HuH-7.5 (cell line): Measurements from ENCODE around the gene HACD3.
A peak's percentile ranks its signal among the peaks of the same experiment; 100 is the strongest.
"Not testable (repeated sequence)": the region's sequence is repeated elsewhere in the genome, so short reads cannot be mapped to it uniquely, and the experiment has no call there.

Source experiments
- DNase-seq: peaks from one replicate; pipeline ENCODE4 v3.0.0; 2011; ENCODE audit warnings: low spot score

HACD3 gene

DNA sequence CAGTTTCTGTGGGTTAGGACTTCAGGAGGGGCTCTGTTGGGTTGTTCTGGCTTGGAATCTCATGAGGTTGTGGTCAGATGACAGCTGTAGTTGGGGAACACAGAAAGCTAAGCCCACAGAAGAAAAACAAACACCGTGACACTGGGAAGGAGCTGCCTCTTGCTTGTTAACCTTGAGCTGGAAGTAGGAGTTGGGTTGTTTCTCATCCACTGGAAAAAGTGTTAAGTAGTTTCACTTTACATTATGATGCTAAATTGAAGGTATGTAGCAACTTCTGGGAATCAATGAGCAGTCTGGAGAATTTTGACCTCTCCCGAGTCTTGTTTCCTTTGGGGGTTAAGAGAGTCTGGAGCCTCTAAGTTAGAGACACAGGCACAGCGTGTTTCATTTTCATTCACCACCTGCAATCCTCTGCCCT lies 20.4 kb downstream of the HACD3 start:
- DNase-seq: no peak

GRCh38 chr15:65551183-65551582 lies 20.9 kb downstream of the HACD3 start:
- DNase-seq: no peak

DNA sequence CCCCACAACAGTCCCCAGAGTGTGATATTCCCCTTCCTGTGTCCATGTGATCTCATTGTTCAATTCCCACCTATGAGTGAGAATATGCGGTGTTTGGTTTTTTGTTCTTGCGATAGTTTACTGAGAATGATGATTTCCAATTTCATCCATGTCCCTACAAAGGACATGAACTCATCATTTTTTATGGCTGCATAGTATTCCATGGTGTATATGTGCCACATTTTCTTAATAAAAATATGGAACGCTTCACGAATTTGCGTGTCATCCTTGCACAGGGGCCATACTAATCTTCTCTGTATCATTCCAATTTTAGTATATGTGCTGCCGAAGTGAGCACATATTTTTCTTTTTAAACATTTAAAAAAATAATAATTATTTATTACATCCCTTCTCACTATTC lies 22.6 kb downstream of the HACD3 start:
- DNase-seq: not testable (repeated sequence)

GRCh38 chr15:65553691-65554090 lies 23.4 kb downstream of the HACD3 start:
- DNase-seq: no peak

GRCh38 chr15:65556622-65557021 lies 26.4 kb downstream of the HACD3 start:
- DNase-seq: no peak

DNA sequence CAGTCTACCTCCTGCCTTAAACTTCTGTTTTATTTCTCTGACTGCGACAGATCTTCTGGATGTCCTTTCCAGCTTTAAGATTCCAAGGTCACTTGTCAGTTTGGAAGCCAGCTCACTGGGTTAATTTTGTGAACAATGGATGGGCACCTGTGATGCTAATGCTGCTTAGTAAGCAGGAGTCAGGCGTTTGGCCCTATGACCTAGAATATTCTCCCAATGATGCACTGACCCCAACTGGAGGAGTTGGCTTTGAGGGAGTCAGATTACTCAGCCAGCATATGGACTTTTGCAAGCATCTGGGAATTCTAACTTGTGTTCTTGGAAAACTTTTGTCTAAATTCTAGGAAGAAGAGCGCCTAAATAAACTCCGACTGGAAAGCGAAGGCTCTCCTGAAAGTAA lies 28.1 kb downstream of the HACD3 start:
- no peak for DNase-seq

- no peak for DNase-seq
These were observed 28.9 kb downstream of the HACD3 start for GRCh38 chr15:65558997-65559760.

GRCh38 chr15:65559941-65560340 lies 29.7 kb downstream of the HACD3 start:
- DNase-seq: no peak

GRCh38 chr15:65561934-65562333 lies 31.7 kb downstream of the HACD3 start:
- DNase-seq: no peak

- DNase-seq: no peak
These were observed 39.5 kb downstream of the HACD3 start for GRCh38 chr15:65569728-65570127.

DNA sequence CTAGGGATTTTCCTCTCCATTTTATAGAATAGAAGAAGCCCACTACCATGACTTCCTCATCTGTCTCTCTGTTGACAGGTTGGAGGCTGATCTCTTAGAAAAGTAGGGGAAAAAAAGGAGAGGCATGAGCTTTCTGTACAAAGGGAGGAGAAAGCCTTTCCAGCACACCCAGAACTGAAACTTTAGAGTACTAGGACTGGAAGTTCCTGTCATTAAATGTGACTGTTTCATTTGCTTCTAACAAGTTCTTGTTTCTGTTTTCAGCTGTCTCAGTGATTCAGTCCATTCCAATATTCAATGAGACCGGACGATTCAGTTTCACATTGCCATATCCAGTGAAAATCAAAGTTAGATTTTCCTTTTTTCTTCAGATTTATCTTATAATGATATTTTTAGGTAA lies 41.7 kb downstream of the HACD3 start:
- no peak for DNase-seq

DNA sequence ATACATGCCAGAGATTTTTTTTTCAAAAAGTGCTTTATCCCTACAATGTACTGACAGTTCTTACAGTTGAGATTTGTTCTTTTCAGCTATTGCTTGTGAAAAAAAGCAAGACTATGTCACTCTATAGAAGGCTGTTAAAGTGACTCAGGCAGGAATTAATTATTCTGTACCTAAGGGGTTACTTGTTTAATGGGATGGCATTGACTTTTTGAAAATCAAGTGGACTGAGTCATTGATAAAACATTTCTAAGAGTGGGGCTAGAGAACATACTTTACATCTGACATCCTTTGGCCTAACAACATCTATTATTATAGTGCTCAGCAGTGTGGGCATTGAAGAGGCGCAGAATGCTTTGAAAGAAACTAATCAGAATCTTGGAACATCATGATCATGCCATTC lies 46.4 kb downstream of the HACD3 start:
- DNase-seq: no peak

DNA sequence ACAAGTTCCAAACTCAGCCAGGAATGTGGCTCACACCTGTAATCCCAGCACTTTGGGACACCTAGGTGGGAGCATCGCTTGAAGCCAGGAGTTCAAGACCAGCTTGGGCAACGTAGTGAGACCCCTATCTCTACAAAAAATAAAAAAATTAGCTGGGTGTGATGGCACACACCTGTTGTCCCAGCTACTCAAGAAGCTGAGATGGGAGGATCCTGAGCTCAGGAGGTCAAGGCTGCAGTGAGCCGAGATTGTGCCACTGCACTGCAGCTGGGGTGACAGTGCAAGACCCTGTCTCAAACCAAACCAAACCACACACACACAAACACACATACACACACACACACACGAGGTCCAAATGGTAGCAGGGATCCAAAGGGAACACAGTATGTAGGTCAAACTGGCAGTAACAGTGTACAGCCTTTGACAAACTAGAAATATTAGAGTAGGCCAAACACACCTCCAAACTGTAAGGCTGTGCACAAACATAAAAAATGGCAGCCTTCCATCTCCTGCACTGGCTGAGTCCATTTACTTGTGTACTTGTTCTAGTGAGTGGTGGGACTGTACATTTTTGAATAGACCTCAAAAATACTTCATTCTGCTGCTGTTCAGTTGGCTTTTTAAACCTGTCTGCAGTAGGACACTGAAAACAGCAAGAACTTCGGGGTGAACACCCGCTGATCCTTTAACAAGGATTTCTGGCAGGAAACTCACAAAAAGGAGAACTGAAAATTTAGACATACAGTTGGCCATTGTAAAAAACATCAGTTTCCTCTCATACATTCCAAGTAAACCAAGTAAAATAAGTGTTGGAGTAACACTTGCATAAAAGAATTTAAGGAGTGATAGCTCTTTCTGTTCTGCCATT lies 47.1 kb downstream of the HACD3 start:
- no peak for DNase-seq

GRCh38 chr15:65578904-65579728 lies 48.9 kb downstream of the HACD3 start:
- no peak for DNase-seq

GRCh38 chr15:65579762-65580161 lies 49.5 kb downstream of the HACD3 start:
- DNase-seq: no peak

- no peak for DNase-seq
These were observed 50.0 kb downstream of the HACD3 start for GRCh38 chr15:65580287-65580686.

- no peak for DNase-seq
These were observed 53.4 kb downstream of the HACD3 start for GRCh38 chr15:65583701-65584100.

DNA sequence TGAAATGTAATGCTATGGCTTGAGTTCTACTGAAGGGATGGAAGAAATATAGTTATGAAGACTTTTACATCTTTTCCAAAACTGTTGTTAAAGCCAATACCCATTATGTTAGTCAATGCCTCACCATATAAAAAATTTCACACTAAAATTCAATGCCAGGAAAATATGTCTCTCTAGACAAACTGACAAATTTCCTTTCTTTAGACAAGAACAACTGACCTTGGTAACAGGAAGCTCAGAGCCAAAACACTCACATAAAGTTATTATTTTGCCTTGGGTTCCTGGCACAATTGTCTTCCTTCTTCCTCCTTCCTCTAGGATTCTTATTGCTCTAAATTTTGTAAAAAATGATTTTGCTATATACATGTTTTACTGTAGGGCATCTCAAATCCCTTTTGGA lies 54.0 kb downstream of the HACD3 start:
- no peak for DNase-seq

- no peak for DNase-seq
These were observed 56.8 kb downstream of the HACD3 start for GRCh38 chr15:65587094-65587493.

DNA sequence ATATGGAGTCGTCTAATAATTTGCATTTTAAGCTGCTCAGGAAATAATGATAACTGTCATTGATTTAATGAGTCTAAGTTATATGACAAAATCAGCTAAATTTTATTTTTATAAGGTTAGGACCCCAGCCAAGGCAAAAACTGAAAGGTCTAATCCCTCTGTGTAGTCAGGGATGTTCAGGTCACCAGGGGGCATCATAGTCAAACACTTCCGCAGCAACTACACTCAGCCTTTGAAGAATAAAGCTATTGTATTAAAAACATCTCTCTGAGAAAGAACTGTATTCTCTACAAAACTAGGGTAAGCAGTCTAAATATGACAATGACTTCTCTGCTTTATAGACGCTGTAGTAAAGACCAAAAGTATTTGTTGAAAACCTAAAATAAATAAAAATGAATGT lies 65.7 kb downstream of the HACD3 start:
- DNase-seq: peak; percentile 45

GRCh38 chr15:65598468-65598867 lies 68.2 kb downstream of the HACD3 start:
- DNase-seq: no peak

GRCh38 chr15:65599677-65600076 lies 69.4 kb downstream of the HACD3 start:
- no peak for DNase-seq

DNA sequence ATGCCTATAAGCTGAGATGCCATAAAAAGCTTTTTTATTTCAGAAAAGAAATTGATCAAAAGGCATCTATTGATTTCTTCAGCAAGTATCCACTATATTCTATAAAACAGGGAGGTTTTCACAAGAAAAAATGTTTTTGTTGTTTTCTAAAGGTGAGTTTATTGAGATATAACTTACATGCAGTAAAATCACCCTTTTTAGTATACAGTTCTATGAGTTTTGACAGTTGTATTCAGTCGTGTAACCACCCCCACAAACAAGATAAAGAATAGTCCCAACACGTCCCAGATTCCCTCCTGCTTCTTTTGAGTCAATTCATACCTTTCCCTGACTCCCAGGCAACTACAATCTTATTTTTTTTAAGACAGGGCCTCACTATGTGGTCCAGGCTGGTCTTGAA lies 72.9 kb downstream of the HACD3 start:
- DNase-seq: no peak
